MM.1S (cell line): Measurements from ENCODE around the gene GATA5.

Experiments used
- EZH2 ChIP-seq: fragments of 300-600 bp; sonication (generic); optimal IDR thresholded peaks from 2 replicates; pipeline ENCODE3; 2017; ENCODE audit warnings: low read depth, mild to moderate bottlenecking, antibody characterized with exemption, low read length, mixed read lengths
- EZH2phosphoT487 ChIP-seq: fragments of 300-600 bp; sonication (generic); IDR thresholded peaks from 2 replicates; pipeline ENCODE4 v1.6.1; 2018; ENCODE audit warnings: antibody characterized with exemption, low read length
- TF ChIP-seq, protein P1 (sequence below): fragments of 300-600 bp; sonication (generic); IDR thresholded peaks from 2 replicates; pipeline ENCODE4 v1.5.1; 2016; ENCODE audit warnings: antibody characterized with exemption, low read length, mixed read lengths

DNA sequence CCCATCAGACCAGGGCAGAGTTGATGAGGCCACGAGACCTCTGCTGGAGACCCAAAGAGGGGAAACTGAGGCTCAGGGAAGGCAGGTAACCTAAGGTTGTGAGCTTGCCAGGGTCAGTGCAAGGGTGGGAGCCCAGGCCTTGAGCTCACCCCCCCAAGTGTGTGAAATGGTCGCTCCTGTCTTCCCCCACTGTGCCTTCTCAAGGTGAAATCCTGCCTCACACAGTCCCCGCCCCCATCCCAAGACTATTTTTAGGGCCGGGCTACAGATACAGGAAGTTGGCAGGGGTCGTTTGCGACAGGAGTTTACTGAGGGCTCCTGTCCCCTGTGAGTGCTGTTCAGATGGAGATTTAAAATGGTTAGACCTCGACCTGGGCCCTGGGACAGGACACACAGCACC, 18.7 kb upstream of the GATA5 start:
- TF ChIP-seq, protein P1, sequence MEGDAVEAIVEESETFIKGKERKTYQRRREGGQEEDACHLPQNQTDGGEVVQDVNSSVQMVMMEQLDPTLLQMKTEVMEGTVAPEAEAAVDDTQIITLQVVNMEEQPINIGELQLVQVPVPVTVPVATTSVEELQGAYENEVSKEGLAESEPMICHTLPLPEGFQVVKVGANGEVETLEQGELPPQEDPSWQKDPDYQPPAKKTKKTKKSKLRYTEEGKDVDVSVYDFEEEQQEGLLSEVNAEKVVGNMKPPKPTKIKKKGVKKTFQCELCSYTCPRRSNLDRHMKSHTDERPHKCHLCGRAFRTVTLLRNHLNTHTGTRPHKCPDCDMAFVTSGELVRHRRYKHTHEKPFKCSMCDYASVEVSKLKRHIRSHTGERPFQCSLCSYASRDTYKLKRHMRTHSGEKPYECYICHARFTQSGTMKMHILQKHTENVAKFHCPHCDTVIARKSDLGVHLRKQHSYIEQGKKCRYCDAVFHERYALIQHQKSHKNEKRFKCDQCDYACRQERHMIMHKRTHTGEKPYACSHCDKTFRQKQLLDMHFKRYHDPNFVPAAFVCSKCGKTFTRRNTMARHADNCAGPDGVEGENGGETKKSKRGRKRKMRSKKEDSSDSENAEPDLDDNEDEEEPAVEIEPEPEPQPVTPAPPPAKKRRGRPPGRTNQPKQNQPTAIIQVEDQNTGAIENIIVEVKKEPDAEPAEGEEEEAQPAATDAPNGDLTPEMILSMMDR, result no peak
- no peak for TF ChIP-seq EZH2
- no peak for TF ChIP-seq EZH2phosphoT487
